ENCODE results near the gene ODAD4. TPM values are rescaled to one million over a fixed set of nuclear protein-coding genes. Genes with fewer than 3 reads are reported as not detected.

Gene ODAD4
- total RNA-seq, 1 experiment from 2014 or later = 0.69 TPM

DNA sequence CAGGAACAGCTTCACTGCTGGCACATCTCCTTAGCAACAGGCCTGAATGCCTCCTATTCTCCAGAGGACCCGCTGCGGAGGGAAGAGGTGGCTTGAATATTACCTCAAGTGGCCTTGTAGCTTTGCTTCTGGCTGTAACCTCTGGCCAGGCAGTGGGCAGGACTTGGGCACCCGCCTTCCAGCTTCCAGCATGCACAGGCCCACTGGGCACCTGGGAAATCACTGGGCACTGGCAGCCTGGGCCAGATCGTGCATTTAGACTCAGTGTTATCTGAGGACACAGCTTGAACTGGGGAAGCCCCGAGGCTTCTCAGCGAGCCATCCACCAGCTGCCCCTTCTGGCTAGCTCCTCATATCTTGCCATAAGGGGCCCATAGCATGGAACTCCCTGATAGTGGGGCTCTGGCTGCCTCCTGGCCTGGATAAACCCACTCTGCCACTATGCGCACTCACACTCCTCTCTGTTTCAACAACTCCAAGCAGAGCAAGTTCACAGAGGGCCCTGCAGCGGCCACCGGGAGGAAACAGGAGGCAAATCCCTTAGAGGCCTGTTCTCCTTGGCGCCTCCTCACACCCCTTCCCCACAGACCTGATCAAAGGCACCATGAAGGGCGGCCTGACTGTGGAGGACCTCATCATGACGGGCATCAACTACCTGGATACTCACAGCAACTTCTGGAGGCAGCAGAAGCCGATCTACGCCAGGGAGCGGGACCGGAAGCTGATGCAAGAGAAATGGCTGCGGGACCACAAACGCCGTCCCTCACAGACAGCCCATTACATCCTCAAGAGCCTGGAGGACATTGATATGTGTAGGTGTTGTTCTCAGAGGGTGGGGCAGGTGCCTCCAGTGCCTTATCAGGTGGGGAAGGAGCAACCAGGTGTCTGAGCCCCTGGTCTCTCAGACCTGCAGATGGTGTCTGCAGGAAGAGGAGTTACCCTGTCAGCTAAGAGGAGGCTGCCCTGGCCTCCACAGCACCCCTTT, 7.8 kb downstream of the ODAD4 start:
- in situ Hi-C loops (cut with HindIII; ENCODE audit: low pct_unique_long_range_greater_than_20kb, low sequenced_read_pairs) (no loop called here), intact Hi-C loops (cut with micrococcal nuclease; ENCODE audit: unreplicated experiment) (no loop called here)
- H3K9me3 ChIP-seq (ENCODE audit: control insufficient read depth, insufficient read depth, low read depth, low read length) = no peaks in the 10 kb centered on the region
- TF ChIP-seq SIN3A (IDR thresholded peaks at IDR 0.05; ENCODE audit: borderline replicate concordance, insufficient read depth, low read depth, low read length) = no peak
- TF ChIP-seq POLR2AphosphoS5 (IDR thresholded peaks at IDR 0.05; ENCODE audit: low read depth, low read length) = no peak
- TF ChIP-seq, protein P1, sequence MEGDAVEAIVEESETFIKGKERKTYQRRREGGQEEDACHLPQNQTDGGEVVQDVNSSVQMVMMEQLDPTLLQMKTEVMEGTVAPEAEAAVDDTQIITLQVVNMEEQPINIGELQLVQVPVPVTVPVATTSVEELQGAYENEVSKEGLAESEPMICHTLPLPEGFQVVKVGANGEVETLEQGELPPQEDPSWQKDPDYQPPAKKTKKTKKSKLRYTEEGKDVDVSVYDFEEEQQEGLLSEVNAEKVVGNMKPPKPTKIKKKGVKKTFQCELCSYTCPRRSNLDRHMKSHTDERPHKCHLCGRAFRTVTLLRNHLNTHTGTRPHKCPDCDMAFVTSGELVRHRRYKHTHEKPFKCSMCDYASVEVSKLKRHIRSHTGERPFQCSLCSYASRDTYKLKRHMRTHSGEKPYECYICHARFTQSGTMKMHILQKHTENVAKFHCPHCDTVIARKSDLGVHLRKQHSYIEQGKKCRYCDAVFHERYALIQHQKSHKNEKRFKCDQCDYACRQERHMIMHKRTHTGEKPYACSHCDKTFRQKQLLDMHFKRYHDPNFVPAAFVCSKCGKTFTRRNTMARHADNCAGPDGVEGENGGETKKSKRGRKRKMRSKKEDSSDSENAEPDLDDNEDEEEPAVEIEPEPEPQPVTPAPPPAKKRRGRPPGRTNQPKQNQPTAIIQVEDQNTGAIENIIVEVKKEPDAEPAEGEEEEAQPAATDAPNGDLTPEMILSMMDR (IDR thresholded peaks at IDR 0.05) = no peak
- no peak for TF ChIP-seq REST (IDR thresholded peaks at IDR 0.05; ENCODE audit: insufficient read depth in 1 of 2, low read depth in 2 of 2, low read length in 1 of 2)
- no peak for TF ChIP-seq TCF7L2 (IDR thresholded peaks at IDR 0.05; ENCODE audit: low read depth, low read length)
- ATAC-seq = no peak; the same call in 1 of the 2 replicates
- H3K4me1 ChIP-seq (ENCODE audit: control insufficient read depth, insufficient read depth, low read length) = no peaks in the 10 kb centered on the region
- CTCF ChIA-PET = no interaction called here
- DNase-seq (ENCODE audit: low read depth, low spot score) = no peak
- POLR2A ChIA-PET = no interaction called here
- no peak overlapping the region for H3K27ac ChIP-seq (ENCODE audit: low read length)
- BruUV-seq (replicated peaks) = no TSS peak
- no peaks in the 10 kb centered on the region for H3K27me3 ChIP-seq (ENCODE audit: control insufficient read depth, insufficient read depth, low read length)
- no peaks in the 10 kb centered on the region for H3K36me3 ChIP-seq (ENCODE audit: control insufficient read depth, insufficient read depth, low read length)
- no peak overlapping the region for H3K4me3 ChIP-seq (ENCODE audit: low read depth in 2 of 2, low read length in 2 of 2)

DNA sequence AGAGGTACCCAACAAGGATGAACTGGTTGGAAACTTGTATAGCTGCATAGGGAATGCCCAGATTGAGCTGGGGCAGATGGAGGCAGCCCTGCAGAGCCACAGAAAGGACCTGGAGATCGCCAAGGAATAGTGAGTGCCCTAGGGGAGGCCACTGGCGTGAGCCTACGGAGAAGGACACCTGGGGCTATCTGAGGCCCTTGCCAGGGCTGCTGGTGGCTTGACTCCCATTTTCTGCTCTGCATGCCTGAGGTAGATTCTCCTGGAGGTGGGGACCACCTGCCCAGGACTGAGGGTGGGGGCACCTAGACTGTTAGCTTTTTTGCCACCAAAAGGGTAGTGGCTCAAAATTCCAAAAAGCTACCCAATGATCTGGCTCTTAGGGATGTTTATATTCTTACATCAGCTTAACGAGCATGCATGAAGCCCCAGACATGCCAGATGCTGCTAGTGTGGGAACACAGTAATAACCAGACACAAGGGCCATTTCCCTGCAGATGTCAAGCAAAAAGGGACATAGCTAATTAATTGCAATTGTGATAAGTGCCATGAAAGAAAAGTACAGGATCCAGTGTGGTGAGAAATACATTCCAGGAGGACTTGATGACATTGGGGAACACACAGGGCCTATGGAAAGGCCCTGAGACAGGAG, 8.8 kb downstream of the ODAD4 start:
- no peak for ATAC-seq
- no TSS peak for BruUV-seq (replicated peaks)
- TF ChIP-seq REST (IDR thresholded peaks at IDR 0.05; ENCODE audit: insufficient read depth in 1 of 2, low read depth in 2 of 2, low read length in 1 of 2) (no peak), POLR2AphosphoS5 (IDR thresholded peaks at IDR 0.05; ENCODE audit: low read depth, low read length) (no peak), SIN3A (IDR thresholded peaks at IDR 0.05; ENCODE audit: borderline replicate concordance, insufficient read depth, low read depth, low read length) (no peak), TCF7L2 (IDR thresholded peaks at IDR 0.05; ENCODE audit: low read depth, low read length) (no peak)
- TF ChIP-seq, protein P1 (IDR thresholded peaks at IDR 0.05) = no peak
- H3K4me1 ChIP-seq (ENCODE audit: control insufficient read depth, insufficient read depth, low read length) = no peaks in the 10 kb centered on the region
- in situ Hi-C loops (cut with HindIII; ENCODE audit: low pct_unique_long_range_greater_than_20kb, low sequenced_read_pairs) = no loop called here
- no peaks in the 10 kb centered on the region for H3K9me3 ChIP-seq (ENCODE audit: control insufficient read depth, insufficient read depth, low read depth, low read length)
- no peak for DNase-seq (ENCODE audit: low read depth, low spot score)
- CTCF ChIA-PET = no interaction called here
- intact Hi-C loops (cut with micrococcal nuclease; ENCODE audit: unreplicated experiment) = no loop called here
- POLR2A ChIA-PET = no interaction called here
- no peaks in the 10 kb centered on the region for H3K36me3 ChIP-seq (ENCODE audit: control insufficient read depth, insufficient read depth, low read length)
- no peak overlapping the region for H3K4me3 ChIP-seq (ENCODE audit: low read depth in 2 of 2, low read length in 2 of 2)
- no peak overlapping the region for H3K27ac ChIP-seq (ENCODE audit: low read length)
- no peaks in the 10 kb centered on the region for H3K27me3 ChIP-seq (ENCODE audit: control insufficient read depth, insufficient read depth, low read length)

All from Panc1 (cell line).